ENCODE data around the gene LCTL. TPM values are rescaled to one million over a fixed set of nuclear protein-coding genes. Genes with fewer than 3 reads are reported as not detected.

The LCTL gene
- total RNA-seq, 1 experiment from 2014 or later = not detected

DNA sequence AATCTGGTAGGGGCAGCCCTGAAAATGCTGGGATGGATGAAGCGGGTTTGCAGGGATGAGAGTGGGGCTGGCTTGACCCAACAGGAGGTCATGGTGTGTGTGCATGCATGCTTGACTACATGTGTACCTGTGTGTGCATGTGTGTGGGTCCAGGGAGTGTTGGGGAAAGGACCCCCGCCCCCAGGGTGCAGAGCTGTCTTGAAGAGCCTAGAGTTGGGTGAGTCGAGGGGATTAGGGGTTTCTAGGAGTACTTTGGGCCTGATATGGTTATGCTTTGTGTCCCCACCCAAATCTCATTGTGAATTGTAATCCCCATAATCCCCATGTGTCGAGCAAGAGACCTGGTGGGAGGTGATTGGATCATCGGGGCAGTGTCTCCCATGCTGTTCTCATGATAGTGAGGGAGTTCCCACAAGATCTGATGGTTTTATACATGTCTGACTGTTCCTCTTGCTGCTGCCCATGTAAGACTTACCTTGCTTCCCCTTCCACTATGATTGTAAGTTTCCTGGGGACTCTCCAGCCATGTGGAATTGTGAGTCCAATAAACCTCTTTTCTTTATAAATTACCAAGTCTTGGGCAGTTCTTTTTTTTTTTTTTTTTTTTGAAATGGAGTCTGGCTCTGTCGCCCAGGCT is 5.2 kb upstream of the LCTL start:
- TF ChIP-seq EZH2phosphoT487 (IDR thresholded peaks at IDR 0.05; ENCODE audit: borderline replicate concordance) (no peak), CEBPB (IDR thresholded peaks at IDR 0.05; ENCODE audit: low read depth) (no peak)
- TF ChIP-seq, protein P1, sequence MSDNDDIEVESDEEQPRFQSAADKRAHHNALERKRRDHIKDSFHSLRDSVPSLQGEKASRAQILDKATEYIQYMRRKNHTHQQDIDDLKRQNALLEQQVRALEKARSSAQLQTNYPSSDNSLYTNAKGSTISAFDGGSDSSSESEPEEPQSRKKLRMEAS (IDR thresholded peaks at IDR 0.05) = no peak
- no peaks in the 10 kb centered on the region for H3K27me3 ChIP-seq (ENCODE audit: insufficient read depth, low read length)
- intact Hi-C loops (cut with micrococcal nuclease) = no loop called here
- BruUV-seq (replicated peaks) = no TSS peak
- ChIA-PET POLR2A (no interaction called here), RAD21 (ENCODE audit: low non-redundant PET in 1 of 2, low total read pairs in 2 of 2, uncharacterized antibody in 2 of 2, unreplicated experiment in 2 of 2) (no interaction called here), CTCF (no interaction called here)
- no peaks in the 10 kb centered on the region for H3K9me3 ChIP-seq (ENCODE audit: control insufficient read depth in 1 of 2, insufficient read depth in 1 of 2, low read depth in 1 of 2, low read length in 2 of 2)
- H3K9ac ChIP-seq (ENCODE audit: low read length) = no peak overlapping the region
- H3K36me3 ChIP-seq (ENCODE audit: control insufficient read depth in 1 of 2, insufficient read depth in 2 of 2, low read length in 2 of 2) = no peaks in the 10 kb centered on the region
- no peak overlapping the region for H3K4me3 ChIP-seq (replicated peaks in 1 of 2; ENCODE audit: low read depth in 1 of 2, low read length in 2 of 2)
- H3K4me2 ChIP-seq (ENCODE audit: low read length) = no peak overlapping the region
- no peak overlapping the region for H3K27ac ChIP-seq (ENCODE audit: low read depth, low read length)
- no peaks in the 10 kb centered on the region for H4K20me1 ChIP-seq (ENCODE audit: insufficient read depth)
- no peak overlapping the region for H2AFZ ChIP-seq (ENCODE audit: low read depth, low read length, poor library complexity, severe bottlenecking)
- no peak for ATAC-seq
- DNase-seq (ENCODE audit: low read depth, low spot score) = no peak
- H3K79me2 ChIP-seq (ENCODE audit: insufficient read depth, low read length) = no peaks in the 10 kb centered on the region
- peaks cover 0 to 5% of the 10 kb centered on the region in 2 experiments; a peak in 1 of 4 replicates for H3K4me1 ChIP-seq (ENCODE audit: control insufficient read depth in 1 of 2, insufficient read depth in 2 of 2, low read length in 2 of 2)
- H3K9me2 ChIP-seq (ENCODE audit: insufficient read depth) = no peaks in the 10 kb centered on the region

DNA sequence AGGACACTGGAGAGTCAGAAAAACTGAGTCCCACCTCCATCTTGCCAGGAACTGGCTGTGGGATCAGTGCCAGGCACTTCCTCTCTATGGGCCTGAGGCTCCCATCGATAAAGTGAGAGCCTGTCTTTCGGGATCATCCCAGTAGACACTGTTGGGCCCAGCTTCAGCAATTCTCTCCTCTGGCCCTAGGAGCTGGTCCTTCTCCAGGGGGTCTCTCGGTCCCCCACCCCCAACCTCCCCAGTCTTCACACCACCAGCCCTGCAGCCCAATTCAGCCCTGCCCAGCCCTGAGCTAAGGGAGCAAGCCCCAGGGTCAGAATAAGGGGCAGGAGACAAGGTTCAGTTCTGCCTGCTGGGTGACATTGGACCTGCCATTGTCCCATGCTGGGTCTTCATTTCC is 4.5 kb upstream of the LCTL start:
- intact Hi-C loops (cut with micrococcal nuclease) = no loop called here
- ChIA-PET POLR2A (no interaction called here), RAD21 (ENCODE audit: low non-redundant PET in 1 of 2, low total read pairs in 2 of 2, uncharacterized antibody in 2 of 2, unreplicated experiment in 2 of 2) (no interaction called here), CTCF (no interaction called here)
- no peaks in the 10 kb centered on the region for H3K9me3 ChIP-seq (ENCODE audit: control insufficient read depth in 1 of 2, insufficient read depth in 1 of 2, low read depth in 1 of 2, low read length in 2 of 2)
- DNase-seq (ENCODE audit: low read depth, low spot score) (no peak), ATAC-seq (no peak)
- H3K9me2 ChIP-seq (ENCODE audit: insufficient read depth) = no peaks in the 10 kb centered on the region
- H4K20me1 ChIP-seq (ENCODE audit: insufficient read depth) = no peaks in the 10 kb centered on the region
- no peaks in the 10 kb centered on the region for H3K36me3 ChIP-seq (ENCODE audit: control insufficient read depth in 1 of 2, insufficient read depth in 2 of 2, low read length in 2 of 2)
- H3K27me3 ChIP-seq (ENCODE audit: insufficient read depth, low read length) = no peaks in the 10 kb centered on the region
- peaks cover 0 to 5% of the 10 kb centered on the region in 2 experiments; a peak in 1 of 4 replicates for H3K4me1 ChIP-seq (ENCODE audit: control insufficient read depth in 1 of 2, insufficient read depth in 2 of 2, low read length in 2 of 2)
- no peak overlapping the region for H3K4me2 ChIP-seq (ENCODE audit: low read length)
- no peak overlapping the region for H2AFZ ChIP-seq (ENCODE audit: low read depth, low read length, poor library complexity, severe bottlenecking)
- H3K79me2 ChIP-seq (ENCODE audit: insufficient read depth, low read length) = no peaks in the 10 kb centered on the region
- H3K27ac ChIP-seq (ENCODE audit: low read depth, low read length) = no peak overlapping the region
- no peak overlapping the region for H3K4me3 ChIP-seq (replicated peaks in 1 of 2; ENCODE audit: low read depth in 1 of 2, low read length in 2 of 2)
- H3K9ac ChIP-seq (ENCODE audit: low read length) = no peak overlapping the region
- BruUV-seq (replicated peaks) = no TSS peak
- TF ChIP-seq SIN3A (IDR thresholded peaks at IDR 0.05; ENCODE audit: low read depth) = no peak
- no peak for TF ChIP-seq SP1 (IDR thresholded peaks at IDR 0.05; ENCODE audit: low read depth)
- TF ChIP-seq POLR2AphosphoS5 (IDR thresholded peaks at IDR 0.05; ENCODE audit: low read depth, low read length) = no peak
- no peak for TF ChIP-seq TCF7L2 (IDR thresholded peaks at IDR 0.05; ENCODE audit: borderline replicate concordance, extremely low read depth, insufficient read depth, insufficient read length)
- TF ChIP-seq ZFX (IDR thresholded peaks at IDR 0.05) = no peak
- TF ChIP-seq ZNF274 (IDR thresholded peaks at IDR 0.05; ENCODE audit: low read depth, low read length) = no peak
- no peak for TF ChIP-seq EZH2phosphoT487 (IDR thresholded peaks at IDR 0.05; ENCODE audit: borderline replicate concordance)
- TF ChIP-seq SRF (IDR thresholded peaks at IDR 0.05; ENCODE audit: low read depth) = no peak
- TF ChIP-seq EGR1 (IDR thresholded peaks at IDR 0.05; ENCODE audit: low read depth) = no peak
- TF ChIP-seq, protein P2, sequence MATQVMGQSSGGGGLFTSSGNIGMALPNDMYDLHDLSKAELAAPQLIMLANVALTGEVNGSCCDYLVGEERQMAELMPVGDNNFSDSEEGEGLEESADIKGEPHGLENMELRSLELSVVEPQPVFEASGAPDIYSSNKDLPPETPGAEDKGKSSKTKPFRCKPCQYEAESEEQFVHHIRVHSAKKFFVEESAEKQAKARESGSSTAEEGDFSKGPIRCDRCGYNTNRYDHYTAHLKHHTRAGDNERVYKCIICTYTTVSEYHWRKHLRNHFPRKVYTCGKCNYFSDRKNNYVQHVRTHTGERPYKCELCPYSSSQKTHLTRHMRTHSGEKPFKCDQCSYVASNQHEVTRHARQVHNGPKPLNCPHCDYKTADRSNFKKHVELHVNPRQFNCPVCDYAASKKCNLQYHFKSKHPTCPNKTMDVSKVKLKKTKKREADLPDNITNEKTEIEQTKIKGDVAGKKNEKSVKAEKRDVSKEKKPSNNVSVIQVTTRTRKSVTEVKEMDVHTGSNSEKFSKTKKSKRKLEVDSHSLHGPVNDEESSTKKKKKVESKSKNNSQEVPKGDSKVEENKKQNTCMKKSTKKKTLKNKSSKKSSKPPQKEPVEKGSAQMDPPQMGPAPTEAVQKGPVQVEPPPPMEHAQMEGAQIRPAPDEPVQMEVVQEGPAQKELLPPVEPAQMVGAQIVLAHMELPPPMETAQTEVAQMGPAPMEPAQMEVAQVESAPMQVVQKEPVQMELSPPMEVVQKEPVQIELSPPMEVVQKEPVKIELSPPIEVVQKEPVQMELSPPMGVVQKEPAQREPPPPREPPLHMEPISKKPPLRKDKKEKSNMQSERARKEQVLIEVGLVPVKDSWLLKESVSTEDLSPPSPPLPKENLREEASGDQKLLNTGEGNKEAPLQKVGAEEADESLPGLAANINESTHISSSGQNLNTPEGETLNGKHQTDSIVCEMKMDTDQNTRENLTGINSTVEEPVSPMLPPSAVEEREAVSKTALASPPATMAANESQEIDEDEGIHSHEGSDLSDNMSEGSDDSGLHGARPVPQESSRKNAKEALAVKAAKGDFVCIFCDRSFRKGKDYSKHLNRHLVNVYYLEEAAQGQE (IDR thresholded peaks at IDR 0.05; ENCODE audit: low read depth) = no peak
- TF ChIP-seq, protein P3, sequence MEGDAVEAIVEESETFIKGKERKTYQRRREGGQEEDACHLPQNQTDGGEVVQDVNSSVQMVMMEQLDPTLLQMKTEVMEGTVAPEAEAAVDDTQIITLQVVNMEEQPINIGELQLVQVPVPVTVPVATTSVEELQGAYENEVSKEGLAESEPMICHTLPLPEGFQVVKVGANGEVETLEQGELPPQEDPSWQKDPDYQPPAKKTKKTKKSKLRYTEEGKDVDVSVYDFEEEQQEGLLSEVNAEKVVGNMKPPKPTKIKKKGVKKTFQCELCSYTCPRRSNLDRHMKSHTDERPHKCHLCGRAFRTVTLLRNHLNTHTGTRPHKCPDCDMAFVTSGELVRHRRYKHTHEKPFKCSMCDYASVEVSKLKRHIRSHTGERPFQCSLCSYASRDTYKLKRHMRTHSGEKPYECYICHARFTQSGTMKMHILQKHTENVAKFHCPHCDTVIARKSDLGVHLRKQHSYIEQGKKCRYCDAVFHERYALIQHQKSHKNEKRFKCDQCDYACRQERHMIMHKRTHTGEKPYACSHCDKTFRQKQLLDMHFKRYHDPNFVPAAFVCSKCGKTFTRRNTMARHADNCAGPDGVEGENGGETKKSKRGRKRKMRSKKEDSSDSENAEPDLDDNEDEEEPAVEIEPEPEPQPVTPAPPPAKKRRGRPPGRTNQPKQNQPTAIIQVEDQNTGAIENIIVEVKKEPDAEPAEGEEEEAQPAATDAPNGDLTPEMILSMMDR (IDR thresholded peaks at IDR 0.05 in 2 of 3, conservative IDR thresholded peaks at IDR 0.05 in 1 of 3; ENCODE audit: borderline replicate concordance in 1 of 3, insufficient read depth in 1 of 3, low read depth in 2 of 3, low read length in 2 of 3) = no peak
- no peak for TF ChIP-seq YY1 (IDR thresholded peaks at IDR 0.05; ENCODE audit: extremely low read depth, insufficient replicate concordance, low read depth, low read length)
- TF ChIP-seq CBX3 (IDR thresholded peaks at IDR 0.05; ENCODE audit: low read depth) = no peak
